ENCODE results near the gene GNB1L. TPM values are rescaled to one million over a fixed set of nuclear protein-coding genes. Genes with fewer than 3 reads are reported as not detected.

GNB1L gene
- total RNA-seq, 1 experiment from 2014 or later: 18.0 TPM

DNA sequence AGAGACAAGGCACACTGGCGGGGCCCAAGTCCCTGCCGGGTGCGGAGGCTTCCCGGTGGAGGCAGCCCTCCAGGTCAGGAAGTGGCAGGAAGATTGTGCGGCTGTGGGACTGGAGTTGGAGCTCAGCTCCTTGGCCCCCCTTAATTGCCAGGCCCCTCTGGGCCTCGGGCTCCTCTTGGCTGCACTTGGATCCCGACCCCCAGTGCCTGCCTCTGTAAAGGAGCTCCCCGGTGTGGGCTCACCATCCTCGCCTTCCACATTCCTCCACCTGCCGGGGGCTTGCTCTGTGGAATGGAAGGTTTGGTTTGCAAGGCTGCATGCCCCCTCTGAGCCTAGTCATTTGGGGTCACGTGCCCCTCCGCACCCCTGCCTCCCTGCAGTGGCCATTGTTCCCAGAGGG lies 48.8 kb upstream of the GNB1L start:
- POLR2A ChIA-PET: no interaction called here
- peak; percentile 17 for ATAC-seq
- TF ChIP-seq JUN (CRISPR knock-in tag; IDR thresholded peaks at IDR 0.05) (no peak), GABPB1 (CRISPR knock-in tag; IDR thresholded peaks at IDR 0.05) (no peak), FOXP1 (CRISPR knock-in tag; IDR thresholded peaks at IDR 0.05; ENCODE audit: borderline replicate concordance) (no peak), RORB (CRISPR knock-in tag; IDR thresholded peaks at IDR 0.05) (no peak), MXD4 (CRISPR knock-in tag; IDR thresholded peaks at IDR 0.05; ENCODE audit: borderline replicate concordance) (no peak), TEAD4 (CRISPR knock-in tag; IDR thresholded peaks at IDR 0.05) (no peak), ZNF396 (CRISPR knock-in tag; IDR thresholded peaks at IDR 0.05; ENCODE audit: borderline replicate concordance) (no peak), ATF1 (CRISPR knock-in tag; IDR thresholded peaks at IDR 0.05) (no peak), FOXK1 (CRISPR knock-in tag; IDR thresholded peaks at IDR 0.05) (no peak), ELF4 (CRISPR knock-in tag; IDR thresholded peaks at IDR 0.05; ENCODE audit: low read depth) (no peak), CREB1 (CRISPR knock-in tag; IDR thresholded peaks at IDR 0.05) (no peak), JAZF1 (CRISPR knock-in tag; IDR thresholded peaks at IDR 0.05) (no peak), ZNF671 (CRISPR knock-in tag; IDR thresholded peaks at IDR 0.05) (no peak)
- TF ChIP-seq, protein P1, sequence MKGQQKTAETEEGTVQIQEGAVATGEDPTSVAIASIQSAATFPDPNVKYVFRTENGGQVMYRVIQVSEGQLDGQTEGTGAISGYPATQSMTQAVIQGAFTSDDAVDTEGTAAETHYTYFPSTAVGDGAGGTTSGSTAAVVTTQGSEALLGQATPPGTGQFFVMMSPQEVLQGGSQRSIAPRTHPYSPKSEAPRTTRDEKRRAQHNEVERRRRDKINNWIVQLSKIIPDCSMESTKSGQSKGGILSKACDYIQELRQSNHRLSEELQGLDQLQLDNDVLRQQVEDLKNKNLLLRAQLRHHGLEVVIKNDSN (CRISPR knock-in tag; IDR thresholded peaks at IDR 0.05): no peak; the same call in 1 of the 2 replicates
- TF ChIP-seq, protein P2, sequence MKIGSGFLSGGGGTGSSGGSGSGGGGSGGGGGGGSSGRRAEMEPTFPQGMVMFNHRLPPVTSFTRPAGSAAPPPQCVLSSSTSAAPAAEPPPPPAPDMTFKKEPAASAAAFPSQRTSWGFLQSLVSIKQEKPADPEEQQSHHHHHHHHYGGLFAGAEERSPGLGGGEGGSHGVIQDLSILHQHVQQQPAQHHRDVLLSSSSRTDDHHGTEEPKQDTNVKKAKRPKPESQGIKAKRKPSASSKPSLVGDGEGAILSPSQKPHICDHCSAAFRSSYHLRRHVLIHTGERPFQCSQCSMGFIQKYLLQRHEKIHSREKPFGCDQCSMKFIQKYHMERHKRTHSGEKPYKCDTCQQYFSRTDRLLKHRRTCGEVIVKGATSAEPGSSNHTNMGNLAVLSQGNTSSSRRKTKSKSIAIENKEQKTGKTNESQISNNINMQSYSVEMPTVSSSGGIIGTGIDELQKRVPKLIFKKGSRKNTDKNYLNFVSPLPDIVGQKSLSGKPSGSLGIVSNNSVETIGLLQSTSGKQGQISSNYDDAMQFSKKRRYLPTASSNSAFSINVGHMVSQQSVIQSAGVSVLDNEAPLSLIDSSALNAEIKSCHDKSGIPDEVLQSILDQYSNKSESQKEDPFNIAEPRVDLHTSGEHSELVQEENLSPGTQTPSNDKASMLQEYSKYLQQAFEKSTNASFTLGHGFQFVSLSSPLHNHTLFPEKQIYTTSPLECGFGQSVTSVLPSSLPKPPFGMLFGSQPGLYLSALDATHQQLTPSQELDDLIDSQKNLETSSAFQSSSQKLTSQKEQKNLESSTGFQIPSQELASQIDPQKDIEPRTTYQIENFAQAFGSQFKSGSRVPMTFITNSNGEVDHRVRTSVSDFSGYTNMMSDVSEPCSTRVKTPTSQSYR (CRISPR knock-in tag; IDR thresholded peaks at IDR 0.05): no peak
- TF ChIP-seq, protein P3, sequence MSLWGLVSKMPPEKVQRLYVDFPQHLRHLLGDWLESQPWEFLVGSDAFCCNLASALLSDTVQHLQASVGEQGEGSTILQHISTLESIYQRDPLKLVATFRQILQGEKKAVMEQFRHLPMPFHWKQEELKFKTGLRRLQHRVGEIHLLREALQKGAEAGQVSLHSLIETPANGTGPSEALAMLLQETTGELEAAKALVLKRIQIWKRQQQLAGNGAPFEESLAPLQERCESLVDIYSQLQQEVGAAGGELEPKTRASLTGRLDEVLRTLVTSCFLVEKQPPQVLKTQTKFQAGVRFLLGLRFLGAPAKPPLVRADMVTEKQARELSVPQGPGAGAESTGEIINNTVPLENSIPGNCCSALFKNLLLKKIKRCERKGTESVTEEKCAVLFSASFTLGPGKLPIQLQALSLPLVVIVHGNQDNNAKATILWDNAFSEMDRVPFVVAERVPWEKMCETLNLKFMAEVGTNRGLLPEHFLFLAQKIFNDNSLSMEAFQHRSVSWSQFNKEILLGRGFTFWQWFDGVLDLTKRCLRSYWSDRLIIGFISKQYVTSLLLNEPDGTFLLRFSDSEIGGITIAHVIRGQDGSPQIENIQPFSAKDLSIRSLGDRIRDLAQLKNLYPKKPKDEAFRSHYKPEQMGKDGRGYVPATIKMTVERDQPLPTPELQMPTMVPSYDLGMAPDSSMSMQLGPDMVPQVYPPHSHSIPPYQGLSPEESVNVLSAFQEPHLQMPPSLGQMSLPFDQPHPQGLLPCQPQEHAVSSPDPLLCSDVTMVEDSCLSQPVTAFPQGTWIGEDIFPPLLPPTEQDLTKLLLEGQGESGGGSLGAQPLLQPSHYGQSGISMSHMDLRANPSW (CRISPR knock-in tag; conservative IDR thresholded peaks at IDR 0.05; ENCODE audit: low read depth): no peak
- TF ChIP-seq, protein P4, sequence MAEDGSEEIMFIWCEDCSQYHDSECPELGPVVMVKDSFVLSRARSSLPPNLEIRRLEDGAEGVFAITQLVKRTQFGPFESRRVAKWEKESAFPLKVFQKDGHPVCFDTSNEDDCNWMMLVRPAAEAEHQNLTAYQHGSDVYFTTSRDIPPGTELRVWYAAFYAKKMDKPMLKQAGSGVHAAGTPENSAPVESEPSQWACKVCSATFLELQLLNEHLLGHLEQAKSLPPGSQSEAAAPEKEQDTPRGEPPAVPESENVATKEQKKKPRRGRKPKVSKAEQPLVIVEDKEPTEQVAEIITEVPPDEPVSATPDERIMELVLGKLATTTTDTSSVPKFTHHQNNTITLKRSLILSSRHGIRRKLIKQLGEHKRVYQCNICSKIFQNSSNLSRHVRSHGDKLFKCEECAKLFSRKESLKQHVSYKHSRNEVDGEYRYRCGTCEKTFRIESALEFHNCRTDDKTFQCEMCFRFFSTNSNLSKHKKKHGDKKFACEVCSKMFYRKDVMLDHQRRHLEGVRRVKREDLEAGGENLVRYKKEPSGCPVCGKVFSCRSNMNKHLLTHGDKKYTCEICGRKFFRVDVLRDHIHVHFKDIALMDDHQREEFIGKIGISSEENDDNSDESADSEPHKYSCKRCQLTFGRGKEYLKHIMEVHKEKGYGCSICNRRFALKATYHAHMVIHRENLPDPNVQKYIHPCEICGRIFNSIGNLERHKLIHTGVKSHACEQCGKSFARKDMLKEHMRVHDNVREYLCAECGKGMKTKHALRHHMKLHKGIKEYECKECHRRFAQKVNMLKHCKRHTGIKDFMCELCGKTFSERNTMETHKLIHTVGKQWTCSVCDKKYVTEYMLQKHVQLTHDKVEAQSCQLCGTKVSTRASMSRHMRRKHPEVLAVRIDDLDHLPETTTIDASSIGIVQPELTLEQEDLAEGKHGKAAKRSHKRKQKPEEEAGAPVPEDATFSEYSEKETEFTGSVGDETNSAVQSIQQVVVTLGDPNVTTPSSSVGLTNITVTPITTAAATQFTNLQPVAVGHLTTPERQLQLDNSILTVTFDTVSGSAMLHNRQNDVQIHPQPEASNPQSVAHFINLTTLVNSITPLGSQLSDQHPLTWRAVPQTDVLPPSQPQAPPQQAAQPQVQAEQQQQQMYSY (CRISPR knock-in tag; IDR thresholded peaks at IDR 0.05): no peak
- TF ChIP-seq, protein P5, sequence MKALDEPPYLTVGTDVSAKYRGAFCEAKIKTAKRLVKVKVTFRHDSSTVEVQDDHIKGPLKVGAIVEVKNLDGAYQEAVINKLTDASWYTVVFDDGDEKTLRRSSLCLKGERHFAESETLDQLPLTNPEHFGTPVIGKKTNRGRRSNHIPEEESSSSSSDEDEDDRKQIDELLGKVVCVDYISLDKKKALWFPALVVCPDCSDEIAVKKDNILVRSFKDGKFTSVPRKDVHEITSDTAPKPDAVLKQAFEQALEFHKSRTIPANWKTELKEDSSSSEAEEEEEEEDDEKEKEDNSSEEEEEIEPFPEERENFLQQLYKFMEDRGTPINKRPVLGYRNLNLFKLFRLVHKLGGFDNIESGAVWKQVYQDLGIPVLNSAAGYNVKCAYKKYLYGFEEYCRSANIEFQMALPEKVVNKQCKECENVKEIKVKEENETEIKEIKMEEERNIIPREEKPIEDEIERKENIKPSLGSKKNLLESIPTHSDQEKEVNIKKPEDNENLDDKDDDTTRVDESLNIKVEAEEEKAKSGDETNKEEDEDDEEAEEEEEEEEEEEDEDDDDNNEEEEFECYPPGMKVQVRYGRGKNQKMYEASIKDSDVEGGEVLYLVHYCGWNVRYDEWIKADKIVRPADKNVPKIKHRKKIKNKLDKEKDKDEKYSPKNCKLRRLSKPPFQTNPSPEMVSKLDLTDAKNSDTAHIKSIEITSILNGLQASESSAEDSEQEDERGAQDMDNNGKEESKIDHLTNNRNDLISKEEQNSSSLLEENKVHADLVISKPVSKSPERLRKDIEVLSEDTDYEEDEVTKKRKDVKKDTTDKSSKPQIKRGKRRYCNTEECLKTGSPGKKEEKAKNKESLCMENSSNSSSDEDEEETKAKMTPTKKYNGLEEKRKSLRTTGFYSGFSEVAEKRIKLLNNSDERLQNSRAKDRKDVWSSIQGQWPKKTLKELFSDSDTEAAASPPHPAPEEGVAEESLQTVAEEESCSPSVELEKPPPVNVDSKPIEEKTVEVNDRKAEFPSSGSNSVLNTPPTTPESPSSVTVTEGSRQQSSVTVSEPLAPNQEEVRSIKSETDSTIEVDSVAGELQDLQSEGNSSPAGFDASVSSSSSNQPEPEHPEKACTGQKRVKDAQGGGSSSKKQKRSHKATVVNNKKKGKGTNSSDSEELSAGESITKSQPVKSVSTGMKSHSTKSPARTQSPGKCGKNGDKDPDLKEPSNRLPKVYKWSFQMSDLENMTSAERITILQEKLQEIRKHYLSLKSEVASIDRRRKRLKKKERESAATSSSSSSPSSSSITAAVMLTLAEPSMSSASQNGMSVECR (CRISPR knock-in tag; IDR thresholded peaks at IDR 0.05; ENCODE audit: borderline replicate concordance): no peak
- TF ChIP-seq, protein P6, sequence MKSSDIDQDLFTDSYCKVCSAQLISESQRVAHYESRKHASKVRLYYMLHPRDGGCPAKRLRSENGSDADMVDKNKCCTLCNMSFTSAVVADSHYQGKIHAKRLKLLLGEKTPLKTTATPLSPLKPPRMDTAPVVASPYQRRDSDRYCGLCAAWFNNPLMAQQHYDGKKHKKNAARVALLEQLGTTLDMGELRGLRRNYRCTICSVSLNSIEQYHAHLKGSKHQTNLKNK (CRISPR knock-in tag; IDR thresholded peaks at IDR 0.05): no peak
- TF ChIP-seq, protein P7, sequence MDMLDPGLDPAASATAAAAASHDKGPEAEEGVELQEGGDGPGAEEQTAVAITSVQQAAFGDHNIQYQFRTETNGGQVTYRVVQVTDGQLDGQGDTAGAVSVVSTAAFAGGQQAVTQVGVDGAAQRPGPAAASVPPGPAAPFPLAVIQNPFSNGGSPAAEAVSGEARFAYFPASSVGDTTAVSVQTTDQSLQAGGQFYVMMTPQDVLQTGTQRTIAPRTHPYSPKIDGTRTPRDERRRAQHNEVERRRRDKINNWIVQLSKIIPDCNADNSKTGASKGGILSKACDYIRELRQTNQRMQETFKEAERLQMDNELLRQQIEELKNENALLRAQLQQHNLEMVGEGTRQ (CRISPR knock-in tag; IDR thresholded peaks at IDR 0.05): no peak
- Mint-ChIP-seq H3K36me3 (no peaks in the 10 kb centered on the region), H3K9me3 (no peaks in the 10 kb centered on the region), H3K27ac (no peak overlapping the region), H3K4me1 (peaks cover 11% of the 10 kb centered on the region), H3K27me3 (ENCODE audit: low read depth) (no peaks in the 10 kb centered on the region; the same call in 1 of the 2 replicates), H3K4me3 (no peak overlapping the region)
- no peak for DNase-seq (ENCODE audit: low spot score)
- CTCF ChIA-PET: interaction anchor here (0.9 to 6.3 kb wide), 11 partner anchors 10 to 224 kb away, joined by 3 to 56 read pairs (median 4); no protein-coding TSS in a partner anchor

Measured in WTC11 (cell line).